Sigmoid colon (tissue), 4 donors: Measurements from ENCODE around the gene NTM.

Experiments
- EP300 ChIP-seq, 4 donors: sonication (generic); formaldehyde crosslinking; IDR thresholded peaks; one replicate each; pipeline ENCODE4 v1.6.1; 2017; ENCODE audit warnings: antibody characterized with exemption in 4 of 4
- POLR2A ChIP-seq, 2 donors: fragments of 450-650 bp; IDR thresholded peaks; one replicate each; pipeline ENCODE4 v1.6.1; 2016; ENCODE audit warnings: antibody characterized with exemption in 2 of 2, mild to moderate bottlenecking in 2 of 2, moderate library complexity in 2 of 2
- POLR2AphosphoS5 ChIP-seq, 4 donors: sonication (generic); formaldehyde crosslinking; IDR thresholded peaks; one replicate each; pipeline ENCODE4 v1.6.1; 2017; ENCODE audit warnings: antibody characterized with exemption in 4 of 4
- TF ChIP-seq, protein P1 (sequence below), 4 experiments: fragments of 450-650 bp in 3 of 4; fragments of 200-600 bp in 1 of 4; IDR thresholded peaks; one replicate each; pipeline ENCODE4 v1.5.1; 2016 to 2019; ENCODE audit warnings: antibody characterized with exemption in 4 of 4, mild to moderate bottlenecking in 3 of 4, moderate library complexity in 2 of 4

GRCh38 chr11:131397675-131398074 lies 27.3 kb downstream of the NTM start:
- TF ChIP-seq POLR2A (IDR thresholded peaks at IDR 0.05) (no peak), POLR2AphosphoS5 (IDR thresholded peaks at IDR 0.05) (no peak), EP300 (IDR thresholded peaks at IDR 0.05) (no peak)
- TF ChIP-seq, protein P1, sequence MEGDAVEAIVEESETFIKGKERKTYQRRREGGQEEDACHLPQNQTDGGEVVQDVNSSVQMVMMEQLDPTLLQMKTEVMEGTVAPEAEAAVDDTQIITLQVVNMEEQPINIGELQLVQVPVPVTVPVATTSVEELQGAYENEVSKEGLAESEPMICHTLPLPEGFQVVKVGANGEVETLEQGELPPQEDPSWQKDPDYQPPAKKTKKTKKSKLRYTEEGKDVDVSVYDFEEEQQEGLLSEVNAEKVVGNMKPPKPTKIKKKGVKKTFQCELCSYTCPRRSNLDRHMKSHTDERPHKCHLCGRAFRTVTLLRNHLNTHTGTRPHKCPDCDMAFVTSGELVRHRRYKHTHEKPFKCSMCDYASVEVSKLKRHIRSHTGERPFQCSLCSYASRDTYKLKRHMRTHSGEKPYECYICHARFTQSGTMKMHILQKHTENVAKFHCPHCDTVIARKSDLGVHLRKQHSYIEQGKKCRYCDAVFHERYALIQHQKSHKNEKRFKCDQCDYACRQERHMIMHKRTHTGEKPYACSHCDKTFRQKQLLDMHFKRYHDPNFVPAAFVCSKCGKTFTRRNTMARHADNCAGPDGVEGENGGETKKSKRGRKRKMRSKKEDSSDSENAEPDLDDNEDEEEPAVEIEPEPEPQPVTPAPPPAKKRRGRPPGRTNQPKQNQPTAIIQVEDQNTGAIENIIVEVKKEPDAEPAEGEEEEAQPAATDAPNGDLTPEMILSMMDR (IDR thresholded peaks at IDR 0.05): no peak
